ENCODE measurements around the gene MYL3.
A peak's percentile ranks its signal among the peaks of the same experiment; 100 is the strongest.

Gene MYL3

DNA sequence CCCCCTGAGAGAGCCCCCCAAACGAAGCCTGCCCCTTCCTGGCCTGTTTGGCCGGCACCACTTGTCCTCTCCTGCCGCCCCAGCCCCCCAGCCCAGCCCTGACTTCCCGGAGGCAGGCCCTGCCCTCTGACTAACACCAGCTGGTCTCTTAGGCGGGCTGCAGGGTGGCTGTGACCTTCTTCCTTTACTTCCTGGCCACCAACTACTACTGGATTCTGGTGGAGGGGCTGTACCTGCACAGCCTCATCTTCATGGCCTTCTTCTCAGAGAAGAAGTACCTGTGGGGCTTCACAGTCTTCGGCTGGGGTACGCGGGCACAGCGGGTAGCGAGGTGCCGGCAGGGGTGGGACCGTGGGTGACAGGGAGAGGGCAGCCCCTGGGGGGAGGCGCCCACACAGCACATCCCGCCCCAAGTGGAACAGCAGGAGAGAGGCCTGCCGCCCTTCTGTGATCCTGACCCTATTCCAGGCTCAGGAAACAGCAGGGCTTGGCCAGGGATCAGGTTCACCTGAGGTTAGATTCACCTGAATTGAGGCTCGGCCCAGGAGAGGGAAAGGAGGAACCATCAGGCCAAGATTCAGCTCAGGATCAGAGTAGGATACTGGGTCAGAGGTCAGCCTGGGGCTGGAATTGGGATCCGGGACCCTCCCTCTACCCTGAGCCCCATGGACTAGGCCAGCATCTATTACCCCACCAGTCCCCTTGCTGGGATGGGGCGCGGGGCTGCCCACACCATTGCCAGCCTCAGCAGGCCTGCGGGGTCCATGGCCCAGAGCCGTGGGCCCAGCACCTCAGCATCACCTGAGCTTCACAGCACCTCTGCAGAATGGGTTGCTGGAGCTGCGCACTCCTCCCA is 36.1 kb upstream of the MYL3 start:
- no peak for DNase-seq (ENCODE audit: low spot score)

DNA sequence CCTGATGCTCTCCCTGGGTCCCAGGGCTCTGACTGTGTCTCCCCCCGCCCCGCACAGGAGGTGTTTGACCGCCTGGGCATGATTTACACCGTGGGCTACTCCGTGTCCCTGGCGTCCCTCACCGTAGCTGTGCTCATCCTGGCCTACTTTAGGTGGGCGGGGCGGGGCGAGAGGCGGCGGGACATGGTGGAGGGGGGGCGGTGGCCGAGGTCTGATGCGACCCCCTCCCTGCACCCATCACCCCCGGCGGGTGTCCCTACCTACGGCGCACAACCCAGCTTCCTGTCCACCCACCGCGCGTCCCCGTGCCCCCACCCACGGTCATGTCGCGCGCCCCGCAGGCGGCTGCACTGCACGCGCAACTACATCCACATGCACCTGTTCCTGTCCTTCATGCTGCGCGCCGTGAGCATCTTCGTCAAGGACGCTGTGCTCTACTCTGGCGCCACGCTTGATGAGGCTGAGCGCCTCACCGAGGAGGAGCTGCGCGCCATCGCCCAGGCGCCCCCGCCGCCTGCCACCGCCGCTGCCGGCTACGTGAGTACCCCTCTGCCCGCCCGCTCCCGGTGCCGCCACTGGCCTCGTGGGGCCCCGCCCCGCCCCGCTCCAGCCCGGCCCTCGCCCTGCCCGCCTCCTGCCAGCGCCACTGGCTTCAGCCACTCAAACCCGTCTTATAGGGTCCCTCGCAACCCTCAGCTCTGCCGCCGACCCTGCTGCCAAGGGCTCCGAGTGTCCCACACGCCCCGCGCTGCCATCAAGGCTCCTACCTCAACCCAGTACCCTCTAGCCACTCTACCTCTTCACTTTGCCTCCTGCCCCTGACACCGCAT is 35.3 kb upstream of the MYL3 start:
- no peak for DNase-seq (ENCODE audit: low spot score)

DNA sequence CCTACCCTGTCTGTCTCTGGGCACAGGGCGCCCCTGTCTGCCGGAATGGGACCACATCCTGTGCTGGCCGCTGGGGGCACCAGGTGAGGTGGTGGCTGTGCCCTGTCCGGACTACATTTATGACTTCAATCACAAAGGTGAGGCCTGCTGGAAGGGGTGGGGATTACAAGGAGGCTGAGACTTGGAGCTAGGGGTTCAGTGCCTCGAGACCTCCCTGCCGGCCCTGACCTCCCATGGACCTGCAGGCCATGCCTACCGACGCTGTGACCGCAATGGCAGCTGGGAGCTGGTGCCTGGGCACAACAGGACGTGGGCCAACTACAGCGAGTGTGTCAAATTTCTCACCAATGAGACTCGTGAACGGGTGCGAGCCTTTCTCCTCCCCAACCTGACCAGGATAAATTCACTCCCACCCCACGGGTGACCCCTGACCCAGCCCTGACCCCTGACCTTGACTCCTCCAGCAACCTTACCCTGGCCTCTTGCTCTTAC is 34.6 kb upstream of the MYL3 start:
- no peak for DNase-seq (ENCODE audit: low spot score)

DNA sequence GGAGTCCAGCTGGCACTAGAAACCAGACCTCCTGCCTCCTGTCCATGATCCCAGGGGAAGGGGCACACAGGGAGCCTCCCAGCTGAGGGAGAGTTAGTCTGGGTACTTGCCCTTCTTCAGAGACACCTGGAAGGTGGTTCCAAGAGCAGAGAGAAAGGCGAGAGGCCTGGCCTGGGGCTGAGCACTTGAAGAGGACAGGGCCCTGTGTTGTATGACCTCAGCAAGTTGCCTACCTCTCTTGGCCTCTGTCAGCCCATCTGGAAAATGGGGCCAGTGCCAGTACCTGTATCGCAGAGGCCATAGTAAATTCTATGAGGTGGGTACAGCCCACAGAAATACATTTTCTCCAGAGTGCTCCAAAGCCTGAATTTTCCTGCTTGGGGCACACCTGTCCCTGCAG is 33.8 kb upstream of the MYL3 start:
- DNase-seq (ENCODE audit: low spot score): no peak

DNA sequence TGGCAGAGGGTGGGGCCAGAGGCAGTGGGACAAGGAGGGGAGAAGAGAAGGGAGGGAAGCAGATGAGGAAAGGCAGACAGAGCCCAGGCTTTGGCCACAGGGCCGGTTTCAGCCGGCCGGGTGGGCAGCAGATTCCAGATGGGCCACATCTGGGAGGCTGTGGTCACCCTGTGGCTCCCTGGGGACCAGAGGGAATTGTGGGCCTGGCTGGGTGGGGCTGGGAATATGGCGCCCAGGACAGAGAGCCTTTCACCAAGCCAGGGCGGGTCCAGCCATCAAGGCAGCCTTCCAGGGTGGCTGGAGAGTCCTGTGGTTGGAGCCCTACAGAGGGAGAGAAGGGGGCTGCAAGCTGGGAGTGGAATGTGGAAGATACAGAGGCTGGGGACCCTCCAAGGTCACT is 33.1 kb upstream of the MYL3 start:
- no peak for DNase-seq (ENCODE audit: low spot score)

DNA sequence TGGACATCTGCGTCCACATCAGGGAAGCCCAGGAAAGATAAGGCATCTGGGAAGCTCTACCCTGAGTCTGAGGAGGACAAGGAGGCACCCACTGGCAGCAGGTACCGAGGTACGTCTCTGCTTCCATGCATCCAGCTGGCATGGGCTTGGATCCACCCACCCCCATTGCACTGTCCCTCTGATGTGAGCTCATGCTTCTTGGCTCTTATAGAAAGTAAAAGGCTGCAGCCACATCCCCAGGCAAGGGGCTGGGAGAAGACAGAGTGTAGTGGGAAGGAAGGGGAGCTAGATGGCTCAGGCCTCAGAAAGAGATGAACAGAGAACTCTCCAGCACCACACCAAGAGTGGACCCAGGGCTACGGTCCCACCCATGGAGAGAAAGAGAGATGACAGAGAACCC is 32.5 kb upstream of the MYL3 start:
- no peak for DNase-seq (ENCODE audit: low spot score)

DNA sequence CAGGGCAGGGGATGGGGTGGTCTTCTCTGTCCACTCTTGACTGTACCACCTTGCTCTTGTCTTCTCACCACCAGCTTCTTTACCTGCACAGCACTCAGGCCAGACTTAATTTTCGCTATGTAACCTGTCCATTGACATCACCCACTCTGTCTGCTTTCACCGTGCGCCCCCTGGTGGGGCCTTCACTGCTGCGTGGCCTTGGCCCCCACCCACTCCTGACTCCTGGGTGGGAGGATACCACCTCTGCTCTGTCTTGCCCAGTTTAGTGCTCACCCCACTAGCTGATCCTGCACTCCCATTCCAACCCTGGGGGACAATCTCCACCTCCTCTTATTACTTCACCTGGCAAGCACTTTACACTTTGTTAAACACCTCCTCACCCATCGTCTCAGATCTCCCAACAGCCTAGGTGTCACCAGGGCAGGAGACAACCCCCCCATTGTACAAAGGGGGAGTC is 32.0 kb upstream of the MYL3 start:
- DNase-seq (ENCODE audit: low spot score): peak; percentile 76

DNA sequence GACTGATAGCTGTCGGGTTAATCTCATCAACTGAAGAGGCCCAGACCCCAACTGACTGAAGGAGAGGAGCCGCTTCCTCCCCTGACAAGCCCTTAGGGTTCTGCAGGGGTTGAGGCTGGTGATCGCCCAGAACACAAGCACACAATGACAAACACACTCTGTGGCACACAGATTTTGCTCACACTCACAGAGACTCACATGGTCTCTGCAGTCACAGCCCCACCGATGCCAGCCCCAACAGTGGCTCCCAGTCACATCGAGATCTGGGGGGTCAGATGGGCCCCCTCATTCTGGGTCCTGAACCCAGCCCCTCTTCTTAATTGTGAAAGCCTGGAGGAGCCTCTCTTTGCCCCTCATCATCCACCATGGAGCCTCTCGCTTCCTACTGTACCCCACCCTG is 31.0 kb upstream of the MYL3 start:
- no peak for DNase-seq (ENCODE audit: low spot score)

DNA sequence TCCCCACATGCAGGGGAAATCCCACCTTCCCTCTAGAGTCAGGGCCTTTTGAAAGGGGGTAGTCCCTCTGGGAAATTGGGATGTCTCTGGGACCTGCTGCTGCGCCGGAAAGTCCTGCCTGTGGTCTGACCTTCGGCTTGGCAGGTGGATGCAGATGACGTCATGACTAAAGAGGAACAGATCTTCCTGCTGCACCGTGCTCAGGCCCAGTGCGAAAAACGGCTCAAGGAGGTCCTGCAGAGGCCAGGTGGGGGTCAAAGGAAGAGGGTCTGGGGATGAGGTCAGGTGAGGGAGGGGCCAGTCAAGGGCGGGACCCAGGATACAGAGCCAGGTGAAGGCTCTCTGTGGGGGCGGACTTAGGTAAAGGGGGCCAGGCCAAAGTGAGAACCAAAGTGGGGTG is 30.5 kb upstream of the MYL3 start:
- DNase-seq (ENCODE audit: low spot score): no peak

DNA sequence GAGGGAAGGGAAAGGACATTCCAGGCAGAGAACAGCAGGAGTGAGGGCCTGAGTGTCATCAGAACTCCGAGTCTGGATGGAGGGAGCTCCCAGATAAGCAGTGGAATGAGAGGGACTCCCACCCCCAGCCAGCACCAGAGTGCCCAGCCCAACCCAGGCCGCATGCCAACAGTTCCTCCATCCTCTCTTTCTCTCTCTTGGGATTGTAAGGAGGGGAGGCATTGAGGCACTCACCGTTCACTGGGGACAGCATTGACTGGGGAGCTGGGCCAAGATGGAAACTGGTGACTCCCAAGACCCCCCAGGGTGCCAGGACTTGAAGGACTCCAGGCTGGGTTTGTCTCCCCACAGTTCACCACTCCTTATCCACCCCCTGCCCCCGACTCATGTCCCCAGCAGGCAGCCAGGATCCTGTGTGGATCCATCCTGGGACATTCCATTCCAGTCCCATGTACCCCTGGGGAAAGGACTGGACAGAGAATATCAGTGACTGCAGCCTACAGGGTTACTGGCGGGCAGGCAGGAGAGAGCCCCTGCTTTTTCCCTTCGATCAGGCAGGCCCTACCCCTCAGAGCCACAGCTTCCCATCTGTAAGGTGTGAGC is 30.0 kb upstream of the MYL3 start:
- DNase-seq (ENCODE audit: low spot score): no peak

DNA sequence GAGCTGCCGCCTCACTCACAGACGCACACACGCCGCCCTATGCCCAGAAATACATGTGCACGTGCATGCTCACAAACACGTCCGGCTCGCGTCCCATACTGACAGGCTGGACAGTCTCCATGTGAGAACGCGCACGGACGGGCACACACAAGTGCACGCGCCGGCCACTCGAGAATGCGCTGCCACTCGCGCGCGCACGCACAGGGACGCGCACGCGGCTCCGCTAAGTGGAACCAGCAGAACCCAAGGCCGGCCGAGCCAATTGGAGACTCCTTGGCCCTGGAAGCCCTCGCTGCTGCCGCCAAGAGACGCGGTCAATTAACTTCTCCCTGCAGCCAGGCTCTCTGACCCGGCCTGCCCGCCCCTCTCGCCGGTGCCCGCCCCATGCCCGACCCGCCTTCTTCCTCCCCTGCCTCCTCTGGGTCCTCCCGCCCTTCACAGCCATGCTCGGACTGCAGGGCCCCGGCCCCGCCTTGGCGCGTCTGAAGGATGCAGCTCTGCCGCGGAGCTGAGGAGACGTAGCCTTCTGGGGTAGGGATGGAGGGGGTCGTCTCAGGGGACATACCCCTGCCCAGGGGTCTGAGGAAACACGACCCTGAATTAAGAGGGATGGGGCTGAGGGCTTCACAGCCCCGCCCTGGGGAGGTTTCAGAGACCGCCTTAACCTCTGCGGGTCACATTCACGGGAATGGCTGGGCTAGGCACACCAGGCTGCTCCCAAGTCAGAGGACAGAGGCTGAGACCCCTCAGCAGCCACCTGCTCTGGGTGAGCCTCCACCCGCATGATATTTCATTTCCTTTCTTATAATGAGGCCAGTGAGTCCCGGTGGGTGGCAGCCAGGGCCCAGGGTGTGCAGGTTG is 29.3 kb upstream of the MYL3 start:
- DNase-seq (ENCODE audit: low spot score): no peak

DNA sequence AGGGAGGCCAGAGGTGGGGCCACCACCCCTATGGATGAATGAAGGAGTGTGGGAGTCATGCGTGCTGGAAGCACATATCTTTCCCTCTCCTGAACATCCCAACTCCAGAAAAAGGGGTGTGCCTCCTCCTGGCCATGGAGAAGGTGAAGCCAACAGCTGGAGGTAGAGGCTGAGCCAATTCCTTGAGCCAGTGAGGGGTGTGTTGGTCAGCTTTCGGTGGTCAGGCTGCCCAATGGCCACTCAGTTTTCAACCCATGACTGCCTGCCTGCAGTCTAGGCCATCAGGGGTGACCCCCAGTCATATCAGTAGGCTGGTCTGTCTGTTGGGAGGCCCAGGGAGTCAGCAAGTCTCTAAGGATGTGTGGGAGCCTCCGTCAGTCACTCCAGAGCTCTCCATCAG is 27.9 kb upstream of the MYL3 start:
- no peak for DNase-seq (ENCODE audit: low spot score)

DNA sequence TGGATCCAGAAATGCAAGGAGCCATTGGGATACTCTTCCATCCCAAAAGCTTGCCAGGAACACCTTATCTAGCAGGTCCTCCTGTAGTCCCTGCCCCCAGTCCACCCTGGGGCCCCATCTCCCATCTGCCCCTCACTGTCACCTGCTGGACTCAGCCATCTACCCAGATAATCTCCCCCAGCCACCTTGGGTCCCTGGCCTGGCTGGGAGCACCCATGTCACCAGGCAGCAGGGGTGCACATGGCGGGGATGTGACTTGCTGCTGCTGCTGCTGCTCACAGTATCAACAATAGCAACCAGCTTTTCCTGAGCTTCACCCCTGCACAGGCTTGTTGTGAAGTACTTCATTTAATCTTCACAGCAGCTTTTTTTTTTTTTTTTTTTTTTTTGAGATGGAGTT is 26.9 kb upstream of the MYL3 start:
- no peak for DNase-seq (ENCODE audit: low spot score)

DNA sequence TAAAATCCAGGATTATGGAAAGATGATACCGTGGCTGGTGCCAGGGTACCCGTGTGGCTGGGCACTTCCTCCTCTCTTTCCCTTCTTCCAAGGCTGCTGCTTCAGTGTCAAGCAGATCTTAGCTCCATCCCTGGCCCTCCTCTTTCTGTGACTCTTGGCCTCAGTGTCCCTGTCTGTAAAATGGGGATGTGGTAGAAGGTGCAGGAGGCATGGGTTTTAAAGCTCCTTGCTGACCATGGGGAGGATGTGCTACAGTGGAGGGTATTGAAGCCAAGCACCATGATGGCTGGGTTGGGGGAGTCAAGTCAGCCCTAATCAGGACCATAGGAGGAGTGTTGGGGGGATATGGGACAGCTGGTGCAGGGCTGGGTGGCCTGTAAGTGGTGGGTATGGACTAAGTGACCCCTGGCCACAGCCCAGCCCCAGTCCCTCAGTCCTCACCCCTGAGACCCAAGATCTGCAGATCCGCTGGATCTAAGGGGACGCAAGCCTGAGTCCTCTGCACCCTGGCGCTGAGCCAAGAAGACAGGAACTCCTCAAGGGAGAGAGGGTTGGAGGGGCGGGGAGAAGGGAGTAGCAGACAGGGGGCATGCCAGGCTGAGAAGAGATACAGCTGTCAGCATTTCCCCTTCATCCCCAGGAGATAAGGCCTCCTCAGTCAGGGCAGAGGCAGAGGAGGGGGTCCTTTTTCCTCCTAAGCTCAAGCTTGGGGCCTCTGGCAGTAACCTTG is 26.3 kb upstream of the MYL3 start:
- DNase-seq (ENCODE audit: low spot score): no peak

DNA sequence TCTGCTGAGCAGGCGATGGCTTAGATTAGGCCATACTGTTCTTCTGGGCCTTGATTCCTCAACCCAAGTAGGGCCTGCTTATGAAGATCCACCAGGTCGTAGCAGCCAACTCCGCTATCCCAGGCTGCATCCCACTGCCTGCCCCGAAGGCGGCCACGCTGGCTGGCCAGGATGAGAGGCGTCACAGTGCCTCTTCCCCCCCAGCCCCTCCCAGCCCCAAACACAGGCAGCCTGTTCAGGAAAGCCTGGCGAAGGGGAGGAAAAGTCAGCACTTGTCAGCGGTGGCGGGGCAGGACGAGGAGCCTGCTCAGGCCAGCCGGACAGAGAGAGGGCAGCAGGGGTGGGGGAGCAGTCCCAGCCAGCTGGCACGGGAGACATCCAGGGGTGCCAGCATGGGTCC is 25.5 kb upstream of the MYL3 start:
- no peak for DNase-seq (ENCODE audit: low spot score)

DNA sequence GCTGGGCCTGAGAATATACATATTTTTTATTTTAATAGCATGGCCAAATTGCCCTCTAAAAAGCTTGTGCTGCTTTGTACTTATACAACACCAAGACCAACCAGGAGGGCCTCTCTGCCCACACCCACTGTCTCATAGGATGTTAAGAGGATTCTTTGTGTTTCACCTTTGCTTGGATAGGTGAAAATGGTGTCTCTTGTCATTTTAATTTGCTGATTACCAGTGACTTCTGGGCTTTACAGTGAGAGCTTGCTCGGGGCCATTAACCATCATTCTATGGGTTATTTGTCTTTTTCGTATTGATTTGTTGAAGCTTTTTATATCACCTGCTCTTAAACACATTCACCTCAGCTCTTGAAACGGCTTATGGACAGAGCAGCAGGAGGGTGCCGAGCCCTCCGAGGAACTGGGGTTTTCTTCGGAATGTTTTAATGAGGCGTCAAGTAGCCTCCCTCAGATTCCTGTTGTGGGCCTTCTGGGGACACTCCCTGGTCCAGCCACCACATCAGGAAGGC is 24.8 kb upstream of the MYL3 start:
- no peak for DNase-seq (ENCODE audit: low spot score)

DNA sequence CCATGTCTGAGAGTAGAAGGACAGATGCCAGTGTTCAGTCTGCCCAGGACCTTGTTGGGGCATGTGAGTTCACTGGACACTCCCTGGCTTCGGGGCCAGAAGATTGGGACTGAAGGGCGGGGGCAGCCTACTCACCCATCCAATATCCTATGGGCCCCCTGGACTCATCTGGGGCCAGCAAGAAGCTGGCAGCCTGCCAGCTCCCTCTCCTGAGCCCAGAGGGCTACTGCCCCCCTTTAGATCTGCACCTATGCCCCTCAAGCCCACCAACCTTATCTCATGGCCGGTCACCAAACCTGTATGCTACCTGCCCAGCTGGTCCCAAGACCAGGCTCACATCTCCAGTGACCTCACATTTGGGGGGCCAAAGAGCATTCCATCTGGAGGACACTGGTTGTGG is 22.4 kb upstream of the MYL3 start:
- DNase-seq (ENCODE audit: low spot score): no peak

DNA sequence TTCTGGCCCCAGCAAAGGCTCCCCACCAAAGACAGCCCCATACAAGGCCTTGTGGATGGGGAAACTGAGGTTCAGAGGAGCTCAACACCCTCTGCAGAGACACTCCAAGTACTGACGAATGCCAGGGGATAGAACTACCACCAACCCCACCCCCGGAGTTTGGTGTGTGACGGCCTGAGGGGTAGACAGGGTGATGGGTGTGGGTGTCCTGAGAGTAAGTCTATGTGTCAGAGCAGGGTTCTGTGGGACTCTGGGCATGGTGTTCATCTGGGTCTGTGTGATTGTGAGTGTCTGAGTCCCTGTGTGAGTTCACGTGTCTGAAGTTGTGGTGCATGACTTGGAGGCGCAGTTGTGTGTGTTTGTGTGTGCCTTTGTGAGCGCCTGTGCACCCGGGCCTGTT is 21.7 kb upstream of the MYL3 start:
- DNase-seq (ENCODE audit: low spot score): no peak

DNA sequence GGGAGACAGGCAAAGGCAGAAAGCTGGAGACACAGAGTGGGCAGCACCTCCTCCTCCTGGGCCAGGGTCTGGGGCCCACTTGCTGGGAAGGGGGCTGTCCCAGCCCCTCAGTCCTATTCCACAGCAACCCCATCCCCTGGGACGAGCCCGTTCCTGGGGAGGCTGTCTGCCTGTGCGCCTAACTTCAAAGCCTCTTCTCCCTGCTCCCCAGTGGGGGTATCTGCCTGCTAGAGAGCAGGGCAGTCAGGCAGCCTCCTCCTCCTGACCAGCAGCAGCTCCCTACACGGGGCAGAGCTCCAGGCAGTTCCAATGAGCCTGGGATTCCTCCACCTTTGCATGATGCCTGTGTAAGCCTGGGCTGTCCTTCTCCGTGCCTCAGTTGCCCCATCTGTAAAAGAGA is 21.2 kb upstream of the MYL3 start:
- no peak for DNase-seq (ENCODE audit: low spot score)

DNA sequence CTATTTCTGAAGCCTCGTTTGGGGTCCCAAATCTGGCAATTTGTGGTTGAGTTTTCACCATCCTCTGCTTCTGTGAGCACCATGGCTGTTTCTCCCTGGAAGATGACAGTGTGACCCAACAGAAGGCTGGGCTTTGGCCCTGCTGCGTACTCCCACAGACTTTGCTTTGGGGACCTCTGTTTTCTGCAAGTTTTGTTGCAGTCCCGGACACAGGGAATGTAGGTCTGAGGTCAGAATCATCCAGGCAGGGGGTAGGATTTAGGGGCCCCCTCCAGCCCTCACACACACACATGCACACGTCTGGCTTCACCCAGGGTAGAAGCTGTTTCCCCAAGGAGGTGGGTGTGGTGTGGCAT is 20.6 kb upstream of the MYL3 start:
- no peak for DNase-seq (ENCODE audit: low spot score)

Data from CD4-positive, alpha-beta T cell treated with Interleukin-15 for 4 hours (primary cell).